GM19193 (cell line): ENCODE data around the gene PCED1A.

Experiments used
- POLR2A ChIP-seq: IDR thresholded peaks from 4 replicates; pipeline ENCODE4 v1.6.1; 2011; ENCODE audit not compliant: insufficient read depth, insufficient read length; ENCODE audit errors: extremely low read depth

PCED1A gene

GRCh38 chr20:2872459-2873009 lies 32.1 kb upstream of the PCED1A start:
- TF ChIP-seq POLR2A: no peak

GRCh38 chr20:2871661-2872458 lies 31.4 kb upstream of the PCED1A start:
- TF ChIP-seq POLR2A: no peak

GRCh38 chr20:2871111-2871465 lies 30.6 kb upstream of the PCED1A start:
- no peak for TF ChIP-seq POLR2A

- no peak for TF ChIP-seq POLR2A
Observed at GRCh38 chr20:2869381-2869780, 28.9 kb upstream of the PCED1A start.

GRCh38 chr20:2867081-2867864 lies 26.8 kb upstream of the PCED1A start:
- no peak for TF ChIP-seq POLR2A

GRCh38 chr20:2866236-2866635 lies 25.8 kb upstream of the PCED1A start:
- TF ChIP-seq POLR2A: no peak

GRCh38 chr20:2865630-2866029 lies 25.2 kb upstream of the PCED1A start:
- TF ChIP-seq POLR2A: no peak

GRCh38 chr20:2865101-2865500 lies 24.6 kb upstream of the PCED1A start:
- TF ChIP-seq POLR2A: no peak

GRCh38 chr20:2864626-2865025 lies 24.2 kb upstream of the PCED1A start:
- TF ChIP-seq POLR2A: no peak

GRCh38 chr20:2859330-2860121 lies 19.1 kb upstream of the PCED1A start:
- no peak for TF ChIP-seq POLR2A

GRCh38 chr20:2858591-2858990 lies 18.1 kb upstream of the PCED1A start:
- TF ChIP-seq POLR2A: no peak

GRCh38 chr20:2851086-2851485 lies 10.6 kb upstream of the PCED1A start:
- TF ChIP-seq POLR2A: no peak

- no peak for TF ChIP-seq POLR2A
Observed at GRCh38 chr20:2849529-2849928, 9.1 kb upstream of the PCED1A start.

- no peak for TF ChIP-seq POLR2A
Observed at GRCh38 chr20:2847802-2848201, 7.3 kb upstream of the PCED1A start.

- TF ChIP-seq POLR2A: no peak
Observed at GRCh38 chr20:2846698-2847097, 6.2 kb upstream of the PCED1A start.
